Effector memory CD8-positive, alpha-beta T cell (primary cell): ENCODE data around the gene CCDC92.
"Not testable (repeated sequence)": the region's sequence is repeated elsewhere in the genome, so short reads cannot be mapped to it uniquely, and the experiment has no call there.

Experiments
- ATAC-seq: fragments of 150-1000 bp; cut with Tn5 transposase; replicated peaks from 2 replicates; pipeline ENCODE4 v1.10.0; 2021; ENCODE audit warnings: mild to moderate bottlenecking, moderate library complexity
- DNase-seq, 3 experiments: peaks; one replicate each; pipeline ENCODE4 v3.0.0; 2021
- H3K27ac Mint-ChIP-seq, 2 donors: one replicate each; pipeline ENCODE4 v1.8.0; 2022; ENCODE audit warnings: mild to moderate bottlenecking in 2 of 2, mixed read lengths in 2 of 2, moderate library complexity in 2 of 2
- H3K27me3 Mint-ChIP-seq, 2 donors: one replicate each; pipeline ENCODE4 v1.8.0; 2022; ENCODE audit warnings: mixed read lengths in 2 of 2
- H3K36me3 Mint-ChIP-seq: one replicate; pipeline ENCODE4 v1.8.0; 2022; ENCODE audit warnings: mild to moderate bottlenecking, moderate library complexity, mixed read lengths; ENCODE audit not compliant: insufficient read depth
- H3K4me1 Mint-ChIP-seq, 2 donors: one replicate each; pipeline ENCODE4 v1.8.0; 2022; ENCODE audit warnings: low read depth in 2 of 2, mixed read lengths in 2 of 2
- H3K4me3 Mint-ChIP-seq, 2 donors: one replicate each; pipeline ENCODE4 v1.8.0; 2022; ENCODE audit warnings: mild to moderate bottlenecking in 2 of 2, mixed read lengths in 2 of 2, moderate library complexity in 2 of 2
- H3K9me3 Mint-ChIP-seq, 2 donors: one replicate each; pipeline ENCODE4 v1.8.0; 2022; ENCODE audit warnings: mixed read lengths in 2 of 2

The CCDC92 gene

DNA sequence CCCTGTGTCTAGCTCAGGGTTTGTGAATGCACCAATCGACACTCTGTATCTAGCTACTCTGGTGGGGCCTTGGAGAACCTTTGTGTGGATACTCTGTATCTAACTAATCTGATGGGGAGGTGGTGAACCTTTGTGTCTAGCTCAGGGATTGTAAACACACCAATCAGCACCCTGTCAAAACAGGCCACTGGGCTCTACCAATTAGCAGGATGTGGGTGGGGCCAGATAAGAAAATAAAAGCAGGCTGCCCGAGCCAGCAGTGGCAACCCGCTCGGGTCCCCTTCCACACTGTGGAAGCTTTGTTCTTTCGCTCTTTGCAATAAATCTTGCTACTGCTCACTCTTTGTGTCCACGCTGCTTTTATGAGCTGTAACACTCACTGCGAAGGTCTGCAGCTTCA lies 25.1 kb downstream of the CCDC92 start:
- not testable (repeated sequence) for H3K27ac Mint-ChIP-seq, ATAC-seq, H3K27me3 Mint-ChIP-seq, H3K9me3 Mint-ChIP-seq, H3K4me3 Mint-ChIP-seq, DNase-seq, H3K36me3 Mint-ChIP-seq
- H3K4me1 Mint-ChIP-seq = peaks cover 16 to 19% of the 10 kb centered on the region in 2 donors

GRCh38 chr12:123946516-123947505 lies 25.8 kb downstream of the CCDC92 start:
- H3K27me3 Mint-ChIP-seq, H3K36me3 Mint-ChIP-seq: not testable (repeated sequence)

DNA sequence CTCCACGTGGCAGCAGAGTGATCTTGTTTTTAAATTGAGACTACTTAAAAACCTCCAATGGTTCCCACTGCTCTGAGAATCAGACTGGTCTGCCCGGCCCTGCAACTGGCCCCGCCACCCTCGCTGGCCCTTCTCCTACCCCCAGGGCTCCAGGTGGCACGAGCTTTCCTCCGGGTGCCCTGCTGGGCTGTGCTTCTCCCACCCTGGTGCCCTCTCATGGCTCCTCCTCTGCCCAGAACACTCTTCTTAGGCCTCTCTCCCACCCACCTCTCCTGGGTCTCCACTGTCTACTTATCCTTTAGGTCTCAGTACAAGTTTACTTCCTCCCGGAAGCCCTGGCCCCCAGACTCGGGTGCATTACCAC lies 26.5 kb downstream of the CCDC92 start:
- no peaks in the 10 kb centered on the region for H3K9me3 Mint-ChIP-seq

More at GRCh38 chr12:123946516-123947505, 25.8 kb downstream of the CCDC92 start:
- H3K4me3 Mint-ChIP-seq, DNase-seq, H3K9me3 Mint-ChIP-seq, ATAC-seq: not testable (repeated sequence)
- peaks cover 16 to 19% of the 10 kb centered on the region in 2 donors for H3K4me1 Mint-ChIP-seq
- peak overlapping the region in 1 of 2 donors; percentile 61 for H3K27ac Mint-ChIP-seq

GRCh38 chr12:123945287-123946151 lies 27.1 kb downstream of the CCDC92 start:
- Mint-ChIP-seq H3K27me3 (no peaks in the 10 kb centered on the region), H3K4me1 (peaks cover 13 to 14% of the 10 kb centered on the region in 2 donors), H3K36me3 (peaks cover 9% of the 10 kb centered on the region), H3K27ac (peak overlapping the region in 1 of 2 donors; percentile 61), H3K9me3 (no peaks in the 10 kb centered on the region), H3K4me3 (no peak overlapping the region)
- ATAC-seq (no peak), DNase-seq (no peak)

More for the DNA sequence above, 26.5 kb downstream of the CCDC92 start:
- H3K4me3 Mint-ChIP-seq = no peak overlapping the region
- H3K27ac Mint-ChIP-seq = peak overlapping the region in 1 of 2 donors; percentile 61
- H3K4me1 Mint-ChIP-seq = peaks cover 15% of the 10 kb centered on the region in 2 donors
- H3K27me3 Mint-ChIP-seq = no peaks in the 10 kb centered on the region
- peaks cover 7% of the 10 kb centered on the region for H3K36me3 Mint-ChIP-seq
- ATAC-seq = no peak
- no peak for DNase-seq

DNA sequence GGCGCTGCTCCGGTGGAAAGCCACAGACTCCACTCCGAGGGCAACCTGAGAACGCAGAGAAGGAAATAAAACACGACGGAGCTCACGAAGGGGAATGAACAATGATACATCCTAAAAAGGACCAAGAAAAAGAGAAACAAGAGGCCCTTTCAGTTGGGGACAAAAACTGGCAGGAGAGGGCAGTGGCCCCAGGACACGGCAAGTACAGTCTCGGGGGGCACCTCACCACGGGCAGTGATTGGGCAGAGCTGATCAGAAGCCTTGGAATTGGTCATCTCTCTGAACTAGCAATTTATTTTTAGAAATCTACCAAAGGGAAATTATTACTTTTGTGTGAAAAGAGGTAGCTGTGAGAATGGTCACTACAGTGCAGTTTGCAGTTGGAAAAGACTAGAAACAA lies 27.9 kb downstream of the CCDC92 start:
- Mint-ChIP-seq H3K9me3 (no peaks in the 10 kb centered on the region), H3K27ac (peak overlapping the region in 1 of 2 donors; percentile 50), H3K27me3 (no peaks in the 10 kb centered on the region), H3K4me3 (no peak overlapping the region), H3K36me3 (peaks cover 12% of the 10 kb centered on the region), H3K4me1 (peaks cover 12 to 14% of the 10 kb centered on the region in 2 donors)
- ATAC-seq = no peak
- DNase-seq = no peak

DNA sequence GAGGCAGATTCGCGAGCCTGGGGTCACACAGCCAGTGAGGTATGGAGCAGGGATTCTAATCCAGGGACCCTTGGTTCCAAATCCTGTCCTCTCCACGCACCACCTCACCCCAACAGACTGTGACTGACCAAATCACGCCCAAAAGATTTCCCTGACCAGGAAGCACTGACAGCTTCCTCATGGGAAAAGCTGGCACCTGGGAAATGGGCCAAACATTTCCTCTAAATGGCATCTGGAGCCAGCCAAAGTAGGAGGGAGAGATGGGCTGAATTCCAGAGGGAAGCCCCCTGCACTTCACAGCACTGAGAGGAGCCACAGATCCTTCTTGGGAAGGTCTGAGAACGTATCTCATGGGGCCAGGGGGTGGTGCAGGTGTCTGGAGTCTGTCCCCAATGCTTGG lies 28.8 kb downstream of the CCDC92 start:
- Mint-ChIP-seq H3K27me3 (no peaks in the 10 kb centered on the region), H3K4me3 (no peak overlapping the region), H3K9me3 (no peaks in the 10 kb centered on the region), H3K4me1 (peaks cover 14 to 16% of the 10 kb centered on the region in 2 donors), H3K27ac (peak overlapping the region in 1 of 2 donors; percentile 25), H3K36me3 (peaks cover 12% of the 10 kb centered on the region)
- no peak for DNase-seq
- no peak for ATAC-seq

DNA sequence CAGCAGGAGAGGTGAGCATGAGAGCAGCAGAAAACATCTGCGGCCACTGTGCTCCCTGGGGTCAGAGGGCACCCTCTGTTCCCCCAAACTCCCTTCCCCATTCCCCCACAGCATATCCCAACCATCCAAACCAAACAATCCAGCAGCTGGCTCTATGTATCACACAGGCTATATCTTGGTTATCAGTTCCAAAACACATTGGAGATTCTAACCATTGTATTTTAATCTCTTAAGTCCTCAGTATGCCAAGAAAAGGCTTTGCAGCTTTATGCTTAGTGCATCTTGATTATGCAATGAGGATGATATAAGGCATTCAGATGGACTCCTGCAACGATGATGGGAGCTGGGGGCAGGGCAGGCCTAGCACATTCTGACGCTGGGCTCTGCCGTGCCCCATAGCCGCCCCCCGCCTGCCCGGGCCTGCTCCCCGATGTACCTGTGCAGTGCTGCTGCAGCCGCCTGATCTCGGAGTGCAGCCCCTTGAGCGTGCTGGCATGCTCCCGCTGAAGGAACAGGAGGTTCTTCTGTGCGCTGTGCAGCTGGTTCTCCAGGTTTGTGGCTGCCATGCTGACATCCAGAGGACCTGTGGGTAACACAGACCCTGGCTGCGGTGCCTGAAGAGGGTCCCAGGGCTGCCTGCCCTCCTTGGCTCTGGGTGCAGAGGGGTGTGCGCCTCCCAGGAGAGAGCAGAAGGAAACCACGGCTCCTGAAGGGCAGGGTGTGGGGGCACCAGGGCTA lies 29.6 kb downstream of the CCDC92 start:
- Mint-ChIP-seq H3K9me3 (no peaks in the 10 kb centered on the region), H3K36me3 (peaks cover 12% of the 10 kb centered on the region), H3K4me1 (peaks cover 20 to 21% of the 10 kb centered on the region in 2 donors), H3K27me3 (no peaks in the 10 kb centered on the region), H3K4me3 (no peak overlapping the region), H3K27ac (peak overlapping the region in 1 of 2 donors; percentile 25)
- ATAC-seq = no peak
- no peak for DNase-seq

GRCh38 chr12:123942238-123942653 lies 30.4 kb downstream of the CCDC92 start:
- DNase-seq (no peak), ATAC-seq (no peak)
- H3K9me3 Mint-ChIP-seq = no peaks in the 10 kb centered on the region

GRCh38 chr12:123941624-123942237 lies 30.9 kb downstream of the CCDC92 start:
- Mint-ChIP-seq H3K36me3 (peaks cover 12% of the 10 kb centered on the region), H3K4me1 (peaks cover 29% of the 10 kb centered on the region in 2 donors), H3K27me3 (no peaks in the 10 kb centered on the region), H3K9me3 (no peaks in the 10 kb centered on the region), H3K27ac (peak overlapping the region; percentile 26 to 46), H3K4me3 (no peak overlapping the region)
- no peak for DNase-seq
- no peak for ATAC-seq

More at GRCh38 chr12:123942238-123942653, 30.4 kb downstream of the CCDC92 start:
- H3K27ac Mint-ChIP-seq = peak overlapping the region in 1 of 2 donors; percentile 46
- no peaks in the 10 kb centered on the region for H3K27me3 Mint-ChIP-seq
- peaks cover 12% of the 10 kb centered on the region for H3K36me3 Mint-ChIP-seq
- peaks cover 28 to 29% of the 10 kb centered on the region in 2 donors for H3K4me1 Mint-ChIP-seq
- H3K4me3 Mint-ChIP-seq = no peak overlapping the region

DNA sequence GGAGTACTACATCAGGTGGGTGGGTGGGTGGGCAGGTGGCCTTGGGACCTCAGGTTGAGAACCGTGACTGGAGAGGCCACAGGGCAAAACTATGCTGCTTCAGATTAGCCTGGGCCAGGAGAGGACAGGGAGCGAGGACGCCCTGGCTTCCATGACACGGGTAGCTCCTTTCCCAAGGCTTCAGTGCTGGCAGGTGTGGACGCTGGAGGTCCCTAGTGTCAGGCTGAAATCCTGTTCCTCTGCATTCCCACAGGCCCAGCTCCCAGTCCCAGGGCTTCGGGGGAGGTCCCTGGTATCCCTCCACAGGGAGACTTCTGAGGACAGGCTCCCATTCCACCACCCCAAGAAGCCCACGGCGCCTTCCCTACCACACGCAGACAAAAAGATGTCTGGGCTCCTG lies 31.6 kb downstream of the CCDC92 start:
- Mint-ChIP-seq H3K36me3 (peaks cover 16% of the 10 kb centered on the region), H3K27me3 (no peaks in the 10 kb centered on the region), H3K4me3 (no peak overlapping the region), H3K27ac (peak overlapping the region in 1 of 2 donors; percentile 46), H3K9me3 (no peaks in the 10 kb centered on the region), H3K4me1 (peaks cover 34 to 36% of the 10 kb centered on the region in 2 donors)
- ATAC-seq = no peak
- DNase-seq = no peak

- H3K4me3 Mint-ChIP-seq = peak overlapping the region in 1 of 2 donors; percentile 33
- H3K27ac Mint-ChIP-seq = peak overlapping the region; percentile 26 to 88
- ATAC-seq = no peak
- peaks cover 16% of the 10 kb centered on the region for H3K36me3 Mint-ChIP-seq
- no peak for DNase-seq
- H3K27me3 Mint-ChIP-seq = no peaks in the 10 kb centered on the region
- H3K9me3 Mint-ChIP-seq = no peaks in the 10 kb centered on the region
- peaks cover 34 to 37% of the 10 kb centered on the region in 2 donors for H3K4me1 Mint-ChIP-seq
These were observed 32.0 kb downstream of the CCDC92 start for GRCh38 chr12:123940627-123940966.

- peaks cover 16% of the 10 kb centered on the region for H3K36me3 Mint-ChIP-seq
- no peak for DNase-seq
- peak overlapping the region in 1 of 2 donors; percentile 33 for H3K4me3 Mint-ChIP-seq
- H3K4me1 Mint-ChIP-seq = peaks cover 34 to 41% of the 10 kb centered on the region in 2 donors
- ATAC-seq = no peak
- peak overlapping the region; percentile 26 to 91 for H3K27ac Mint-ChIP-seq
- no peaks in the 10 kb centered on the region for H3K9me3 Mint-ChIP-seq
- no peaks in the 10 kb centered on the region for H3K27me3 Mint-ChIP-seq
These were observed 32.7 kb downstream of the CCDC92 start for GRCh38 chr12:123939716-123940626.
